HepG2 (cell line): Measurements from ENCODE around the gene CAMK2D. TPM values are rescaled to one million over a fixed set of nuclear protein-coding genes. Genes with fewer than 3 reads are reported as not detected.
A peak's percentile ranks its signal among the peaks of the same experiment; 100 is the strongest.

Experiments
- AFF4 ChIP-seq: sonication (generic); formaldehyde crosslinking; IDR thresholded peaks from 2 replicates; pipeline ENCODE4 v1.4.0; 2020; ENCODE audit warnings: missing genetic modification reagents
- DMAP1 ChIP-seq: IDR thresholded peaks from 2 replicates; pipeline ENCODE4 v1.6.1; 2016
- ELF3 ChIP-seq: IDR thresholded peaks from 2 replicates; pipeline ENCODE4 v1.6.1; 2016; ENCODE audit warnings: missing genetic modification reagents, missing compliant biosample characterization
- ESRRA ChIP-seq: sonication (generic); formaldehyde crosslinking; IDR thresholded peaks from 2 replicates; pipeline ENCODE4 v1.5.1; 2020; ENCODE audit warnings: mild to moderate bottlenecking, low read depth, missing genetic modification reagents
- FOXP1 ChIP-seq, 2 experiments: fragments of 450-650 bp in 1 of 2; IDR thresholded peaks; 2 replicates each; pipeline ENCODE4 v1.6.1; 2017 to 2018; ENCODE audit warnings: antibody characterized with exemption in 1 of 2
- GABPB1 ChIP-seq: IDR thresholded peaks from 2 replicates; pipeline ENCODE4 v1.6.1; 2016; ENCODE audit warnings: mild to moderate bottlenecking, missing genetic modification reagents, moderate library complexity, missing compliant biosample characterization
- GATAD1 ChIP-seq: IDR thresholded peaks from 2 replicates; pipeline ENCODE4 v1.6.1; 2016; ENCODE audit warnings: missing genetic modification reagents, missing compliant biosample characterization
- GMEB1 ChIP-seq: sonication (generic); formaldehyde crosslinking; IDR thresholded peaks from 2 replicates; pipeline ENCODE4 v1.5.1; 2020; ENCODE audit warnings: missing genetic modification reagents, mild to moderate bottlenecking, borderline replicate concordance
- HOXD1 ChIP-seq: sonication (generic); formaldehyde crosslinking; IDR thresholded peaks from 2 replicates; pipeline ENCODE4 v1.5.0; 2020; ENCODE audit warnings: missing genetic modification reagents
- ISL2 ChIP-seq: sonication (generic); formaldehyde crosslinking; IDR thresholded peaks from 2 replicates; pipeline ENCODE4 v1.5.0; 2020; ENCODE audit warnings: missing genetic modification reagents
- KLF9 ChIP-seq: IDR thresholded peaks from 2 replicates; pipeline ENCODE4 v1.6.1; 2016; ENCODE audit warnings: low read depth
- SOX13 ChIP-seq, 3 experiments: fragments of 450-650 bp in 1 of 3; sonication (generic) in 1 of 3; formaldehyde crosslinking in 1 of 3; IDR thresholded peaks in 2 of 3; conservative IDR thresholded peaks in 1 of 3; 2 replicates each; pipeline versions ENCODE4 v1.5.0 to v1.6.1; 2016 to 2020; ENCODE audit warnings: antibody characterized with exemption in 1 of 3, mild to moderate bottlenecking in 1 of 3, missing compliant biosample characterization in 1 of 3, missing genetic modification reagents in 1 of 3, moderate library complexity in 1 of 3
- TBX2 ChIP-seq: sonication (generic); formaldehyde crosslinking; IDR thresholded peaks from 2 replicates; pipeline ENCODE4 v1.5.0; 2020; ENCODE audit warnings: missing genetic modification reagents, mild to moderate bottlenecking, borderline replicate concordance
- THAP7 ChIP-seq: sonication (generic); formaldehyde crosslinking; IDR thresholded peaks from 2 replicates; pipeline ENCODE4 v1.8.1; 2023; ENCODE audit warnings: mild to moderate bottlenecking, missing genetic modification reagents
- ZBTB20 ChIP-seq: sonication (generic); formaldehyde crosslinking; IDR thresholded peaks from 2 replicates; pipeline ENCODE4 v1.8.1; 2023; ENCODE audit warnings: missing genetic modification reagents, low read depth, mild to moderate bottlenecking, borderline replicate concordance
- ZNF205 ChIP-seq: IDR thresholded peaks from 2 replicates; pipeline ENCODE4 v1.6.1; 2018; ENCODE audit warnings: missing biosample characterization, missing genetic modification reagents
- ZNF414 ChIP-seq: sonication (generic); formaldehyde crosslinking; IDR thresholded peaks from 2 replicates; pipeline ENCODE4 v1.5.0; 2020; ENCODE audit warnings: missing genetic modification reagents
- ZSCAN22 ChIP-seq: sonication (generic); formaldehyde crosslinking; IDR thresholded peaks from 2 replicates; pipeline ENCODE4 v1.4.0; 2020; ENCODE audit warnings: mild to moderate bottlenecking, missing genetic modification reagents
- ZSCAN31 ChIP-seq: sonication (generic); formaldehyde crosslinking; IDR thresholded peaks from 2 replicates; pipeline ENCODE4 v1.5.0; 2020; ENCODE audit warnings: low read depth, mild to moderate bottlenecking, missing genetic modification reagents
- polyA plus RNA-seq, 8 experiments: library from polyadenylated mRNA; depleted of rRNA in 3 of 8; stranded (reverse) in 7 of 8; unstranded in 1 of 8; fragments of >200 nt; fragmentation: Illumina TruSeq in 4 of 8; extraction: Trizol in 4 of 8; gene quantifications; 2 replicates each; pipeline versions ENCODE4 v1.2.1 to v1.2.3, GENCODE V29; 2011 to 2016; ENCODE audit warnings: low read depth in 4 of 8, missing spikeins in 1 of 8, mixed read lengths in 1 of 8; ENCODE audit not compliant: insufficient read depth in 1 of 8
- total RNA-seq, 5 experiments: library from RNA; depleted of rRNA; stranded (reverse); fragments of >200 nt; fragmentation: Illumina TruSeq; extraction: Trizol; gene quantifications; 2 replicates each; pipeline ENCODE4 v1.2.3, GENCODE V29; 2016; ENCODE audit warnings: low read depth in 1 of 5

CAMK2D gene
- total and polyA plus RNA-seq, 2 of the 13 experiments (the other 11 are each of a cell fraction or from before 2014, with no cell fraction given), result 18.0 to 65.4 TPM

- no peak for TF ChIP-seq FOXP1 (IDR thresholded peaks at IDR 0.05)
- 0 out of 2 replicates have a peak, but pooled peaks have one; percentile 22 for TF ChIP-seq FOXP1 (CRISPR knock-in tag; IDR thresholded peaks at IDR 0.05)
- peak; percentile 85 for TF ChIP-seq TBX2
- no peak; the same call in 1 of the 2 replicates for TF ChIP-seq ISL2 (CRISPR knock-in tag)
- peak; percentile 19; the same call in 1 of the 2 replicates for TF ChIP-seq THAP7
- TF ChIP-seq ESRRA (CRISPR knock-in tag), result peak; percentile 31; the same call in 1 of the 2 replicates
- TF ChIP-seq GABPB1 (CRISPR knock-in tag), result peak; percentile 47
- 0 out of 2 replicates have a peak, but pooled peaks have one; percentile 8 for TF ChIP-seq ZBTB20 (CRISPR knock-in tag)
- no peak; the same call in 1 of the 2 replicates for TF ChIP-seq ELF3
- 0 out of 2 replicates have a peak, but pooled peaks have one; percentile 20 for TF ChIP-seq ZNF205 (CRISPR knock-in tag)
- peak; percentile 4; the same call in 1 of the 2 replicates for TF ChIP-seq ZNF414
- TF ChIP-seq ZSCAN31 (CRISPR knock-in tag), result peak; percentile 77
- peak; percentile 87 for TF ChIP-seq GATAD1 (CRISPR knock-in tag)
- peak; percentile 55; the same call in 1 of the 2 replicates for TF ChIP-seq GMEB1 (CRISPR knock-in tag)
- no peak for TF ChIP-seq ZSCAN22 (CRISPR knock-in tag)
- peak; percentile 13; the same call in 1 of the 2 replicates for TF ChIP-seq HOXD1 (CRISPR knock-in tag)
- no peak for TF ChIP-seq KLF9 (CRISPR knock-in tag)
- peak; percentile 44; the same call in 1 of the 2 replicates for TF ChIP-seq SOX13 (IDR thresholded peaks at IDR 0.05)
- TF ChIP-seq SOX13 (CRISPR knock-in tag; conservative IDR thresholded peaks at IDR 0.05 in 1 of 2, IDR thresholded peaks at IDR 0.05 in 1 of 2), result peak in 1 of 2 experiments; percentile 75; a peak in 2 of 4 replicates
- TF ChIP-seq DMAP1 (CRISPR knock-in tag), result peak; percentile 61
- TF ChIP-seq AFF4 (CRISPR knock-in tag), result 0 out of 2 replicates have a peak, but pooled peaks have one; percentile 34
These were observed 869 bp upstream of the CAMK2D start (continued) for GRCh38 chr4:113762186-113763028.
